T-helper 1 cell (primary cell): ENCODE results near the gene VBP1.
"Not testable (repeated sequence)": the region's sequence is repeated elsewhere in the genome, so short reads cannot be mapped to it uniquely, and the experiment has no call there.

Experiments
- DNase-seq, 5 donors: peaks; one replicate each; pipeline ENCODE4 v3.0.0-alpha.2; 2012 to 2020
- total RNA-seq, 4 donors: gene quantifications; one replicate each; lab custom pipeline; 2026; lab: John Stamatoyannopoulos, UW

The VBP1 gene
- 17.7 to 28.2 (median 24.3) reads per million in 4 donors for total RNA-seq

- peak; percentile 73 to 92 (median 82) for DNase-seq
These were observed at the start of gene VBP1 for GRCh38 chrX:155216179-155216939. Gene VBP1, plus strand, starts transcription at chrX:155216460. Its CDS starts 23 bp downstream, at chrX:155216483.

DNA sequence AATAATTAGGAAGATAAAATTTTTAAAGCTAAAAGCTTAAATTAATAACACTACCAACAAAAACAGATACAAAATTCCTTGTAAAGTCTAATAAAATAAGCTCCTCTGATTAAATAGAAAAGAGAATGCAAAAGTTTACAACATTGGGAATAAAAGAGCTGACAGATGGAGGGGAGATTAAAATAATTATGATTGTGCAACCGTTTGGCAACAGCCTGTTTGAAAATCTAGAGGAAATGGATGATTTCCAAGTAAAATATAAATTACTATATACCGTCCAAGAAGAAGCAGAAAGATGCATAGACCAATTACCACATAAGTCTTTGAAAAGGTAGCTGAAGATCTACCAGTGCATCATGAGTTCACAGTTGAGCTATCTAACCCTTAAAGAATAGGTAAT lies 46.4 kb upstream of the VBP1 start:
- no peak for DNase-seq

DNA sequence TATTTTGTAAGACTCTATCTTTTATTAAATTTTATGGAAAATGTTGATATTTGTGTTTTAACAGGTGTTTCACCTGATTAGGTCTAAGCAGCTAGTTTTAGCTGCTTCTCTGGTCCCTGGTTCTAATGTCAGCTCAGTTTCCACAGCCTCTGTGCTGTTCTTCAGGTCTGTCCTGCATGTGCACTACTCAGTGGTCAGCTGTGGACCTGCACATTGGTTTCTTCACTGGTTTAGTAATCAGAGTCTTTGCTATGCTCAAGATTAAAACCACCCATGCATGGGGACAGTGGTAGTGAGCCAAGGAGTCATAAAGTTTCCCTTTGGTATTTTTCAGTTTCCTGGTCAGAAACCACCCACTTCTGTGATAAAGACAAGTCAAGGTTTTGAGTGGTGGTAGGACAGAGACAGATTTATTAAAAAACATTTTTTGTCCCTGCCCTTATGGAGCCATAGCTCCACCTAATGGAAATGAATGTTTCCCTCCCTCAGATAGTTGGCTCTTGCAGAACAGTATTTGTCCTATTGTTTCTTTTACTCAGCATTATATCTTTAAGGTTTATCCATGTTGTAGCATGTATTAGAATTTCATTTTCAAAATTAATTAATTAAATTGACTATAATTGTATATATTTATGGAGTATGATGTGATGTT lies 36.8 kb upstream of the VBP1 start:
- DNase-seq = no peak

DNA sequence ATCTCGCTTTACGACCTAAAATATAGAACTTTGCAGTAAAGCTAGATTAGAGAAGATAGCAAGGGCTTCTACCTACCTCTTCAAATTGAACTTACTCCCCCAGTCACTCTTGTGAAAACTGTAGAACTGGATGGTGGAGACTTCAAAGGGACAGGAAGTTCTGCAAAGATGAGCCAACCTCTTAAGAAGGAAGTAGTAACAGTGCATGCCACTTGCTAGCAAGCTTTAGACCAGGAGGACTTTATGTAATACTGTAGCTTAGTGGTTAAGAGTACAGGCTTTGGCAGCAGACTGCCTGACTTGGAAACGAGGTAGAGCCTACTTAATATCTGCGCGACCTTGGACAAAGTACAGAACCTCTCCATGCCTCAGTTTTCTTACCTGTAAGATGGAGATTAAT lies 27.5 kb upstream of the VBP1 start:
- peak in 3 of 5 donors; percentile 1 to 75 (median 8) for DNase-seq

GRCh38 chrX:155211208-155211607 lies 5.1 kb upstream of the VBP1 start:
- no peak for DNase-seq

DNA sequence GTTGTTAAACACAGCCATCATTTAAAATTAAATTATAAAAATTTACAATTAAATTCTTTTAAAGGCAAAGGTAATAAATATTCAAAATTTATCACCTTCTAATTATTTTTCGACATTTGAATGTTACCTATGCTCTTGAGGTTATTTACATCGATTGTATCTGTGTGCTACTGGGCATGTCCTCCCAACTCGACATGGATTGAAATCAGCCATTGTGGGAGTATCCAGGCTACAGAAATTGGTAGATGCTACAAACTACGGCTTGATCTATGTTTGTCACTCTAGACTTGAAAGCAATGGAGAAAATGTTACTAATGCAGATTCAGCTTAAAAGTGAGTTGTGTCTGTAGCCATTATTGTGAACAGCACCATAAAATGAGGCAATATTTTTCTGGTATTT lies 2.5 kb upstream of the VBP1 start:
- no peak for DNase-seq

DNA sequence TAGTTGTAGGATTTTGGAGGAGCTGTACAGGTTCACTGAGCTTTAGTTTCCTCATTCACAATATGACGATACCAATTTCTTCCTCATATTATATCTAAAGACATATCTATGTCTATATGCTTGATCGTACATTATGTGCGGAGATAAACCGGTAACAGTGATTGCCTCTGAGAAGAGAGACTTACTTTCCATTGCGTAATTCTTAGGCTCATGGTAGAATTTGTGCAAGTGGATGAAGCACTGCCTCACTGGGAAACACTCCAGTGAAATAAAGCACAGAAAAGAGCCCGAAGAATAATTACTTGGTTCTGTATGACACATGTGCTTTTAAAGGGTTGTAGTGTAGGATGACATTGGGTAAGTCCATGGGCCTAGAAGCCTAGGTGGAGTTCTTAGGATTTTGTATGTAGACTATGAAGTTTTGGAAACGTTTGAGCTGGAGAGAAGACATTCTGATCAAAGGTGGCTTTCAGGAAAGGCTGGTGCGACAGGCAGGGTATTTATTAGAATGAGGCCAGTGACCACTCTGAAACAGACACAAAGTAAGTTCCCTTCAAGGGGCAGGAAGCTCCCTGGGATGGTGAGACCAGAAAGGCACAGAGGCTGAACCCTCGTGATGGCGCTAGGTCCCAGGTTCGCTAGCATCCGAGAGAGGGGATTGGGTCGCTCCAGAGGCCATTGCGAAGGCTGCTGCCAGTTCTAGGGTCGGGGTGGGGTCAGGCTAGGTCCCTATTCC lies 649 bp upstream of the VBP1 start:
- DNase-seq = no peak

DNA sequence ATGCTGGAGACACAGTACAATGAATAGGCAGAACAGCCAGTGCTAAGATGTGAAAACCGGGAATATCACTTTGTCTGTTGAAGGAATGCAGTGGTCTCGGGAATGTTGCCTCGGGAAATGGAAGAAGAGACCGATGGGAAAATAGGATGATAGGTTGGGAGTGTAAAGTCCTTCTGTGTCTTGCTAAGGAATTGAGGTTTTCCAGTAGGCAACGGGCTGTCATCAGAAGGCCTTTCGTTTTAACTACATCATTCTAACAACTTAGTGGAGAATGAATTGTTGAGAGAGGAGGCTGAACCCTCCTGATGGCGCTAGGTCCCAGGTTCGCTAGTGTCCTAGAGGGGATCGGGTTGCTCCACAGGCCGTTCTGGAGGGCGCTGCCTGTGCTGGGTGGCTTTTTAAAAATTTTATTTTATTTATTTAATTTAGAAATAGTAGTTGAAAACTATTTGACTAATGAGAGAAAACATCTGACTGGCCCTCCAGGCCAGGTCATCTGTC lies 730 bp downstream of the VBP1 start:
- DNase-seq = no peak

DNA sequence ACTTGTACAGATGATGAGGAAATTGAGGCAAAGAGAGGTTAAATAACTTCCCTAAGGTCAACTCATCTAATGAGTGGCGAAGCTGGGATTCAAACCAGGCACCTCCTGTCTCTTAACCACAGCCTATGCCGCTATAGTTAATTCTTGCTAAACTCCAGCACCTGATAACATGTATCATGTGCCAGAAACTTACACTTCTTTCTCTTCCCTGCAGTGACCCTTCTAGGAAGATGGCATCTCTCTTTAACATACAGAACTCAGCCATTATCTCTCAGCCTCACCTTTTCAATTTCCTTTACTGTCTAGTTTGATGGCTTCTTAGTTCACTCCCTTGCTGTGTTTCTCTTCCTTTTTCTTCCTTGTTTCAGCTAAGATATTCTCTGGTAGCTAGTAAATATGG lies 2.5 kb downstream of the VBP1 start:
- DNase-seq = no peak

GRCh38 chrX:155221351-155221750 lies 5.1 kb downstream of the VBP1 start:
- no peak for DNase-seq

GRCh38 chrX:155223746-155224145 lies 7.5 kb downstream of the VBP1 start:
- not testable (repeated sequence) for DNase-seq

DNA sequence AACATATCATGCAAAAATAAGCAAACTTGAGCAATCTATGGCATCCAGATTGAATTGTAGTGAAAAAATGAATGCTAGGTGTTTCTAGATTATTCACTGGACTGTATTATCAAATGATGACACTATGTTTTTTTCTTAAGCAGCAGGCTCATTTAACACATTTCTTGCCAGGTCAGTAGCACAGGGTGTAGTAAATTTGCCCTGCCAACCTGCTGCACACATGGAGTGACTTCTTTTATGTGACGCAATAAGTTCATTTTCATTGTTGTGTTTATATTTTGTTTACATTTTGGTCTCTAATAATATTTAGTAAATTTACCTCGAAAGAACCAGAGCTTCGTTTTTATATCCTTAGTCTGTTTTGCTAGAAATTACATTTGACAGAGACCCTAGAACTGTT lies 9.5 kb downstream of the VBP1 start:
- DNase-seq = no peak

DNA sequence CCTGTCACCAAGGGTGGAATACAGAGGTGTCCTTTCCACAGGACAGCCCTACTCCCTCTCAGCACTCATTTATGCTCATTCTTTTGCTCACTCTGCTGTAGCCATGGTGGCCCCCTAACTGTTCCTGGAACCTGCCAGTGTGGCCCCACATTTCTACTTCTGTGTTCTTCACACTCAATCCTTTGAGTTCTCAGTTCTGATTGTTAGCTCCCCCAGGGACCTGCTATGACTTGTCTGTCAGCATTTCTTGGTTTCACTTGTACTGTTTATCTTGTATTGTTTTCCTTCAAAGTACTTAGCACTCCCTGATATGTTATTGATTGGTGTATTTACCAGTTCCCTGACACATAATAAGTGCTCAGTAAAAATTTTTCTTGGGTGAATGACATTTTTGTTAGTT lies 14.9 kb downstream of the VBP1 start:
- peak in 1 of 5 donors; percentile 8 for DNase-seq

- no peak for DNase-seq
These were observed 19.6 kb downstream of the VBP1 start for GRCh38 chrX:155235891-155236290.

DNA sequence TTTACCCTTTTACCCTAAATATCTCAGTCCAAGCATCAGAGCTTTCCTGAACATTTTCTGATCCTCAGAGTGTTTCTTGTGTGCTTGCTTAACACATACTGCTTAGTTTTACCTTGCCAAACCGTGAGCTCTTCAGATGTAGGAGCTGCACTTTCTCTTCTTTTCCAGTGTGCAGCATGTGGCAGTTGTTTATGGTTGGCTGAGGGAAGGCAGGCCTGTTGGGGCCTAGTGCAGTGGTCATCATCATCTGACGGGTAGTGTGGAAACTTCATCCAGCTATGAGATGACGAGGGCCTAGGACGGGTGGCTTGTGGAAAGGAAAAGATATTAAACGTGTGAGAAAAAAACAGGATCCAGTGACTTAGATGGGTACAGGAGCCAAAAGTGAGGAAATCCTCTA lies 21.5 kb downstream of the VBP1 start:
- no peak for DNase-seq

- DNase-seq = no peak
These were observed 26.0 kb downstream of the VBP1 start for GRCh38 chrX:155242300-155242699.

GRCh38 chrX:155246748-155247147 lies 30.5 kb downstream of the VBP1 start:
- no peak for DNase-seq

GRCh38 chrX:155247497-155247896 lies 31.2 kb downstream of the VBP1 start:
- DNase-seq = no peak

- no peak for DNase-seq
These were observed 35.1 kb downstream of the VBP1 start for GRCh38 chrX:155251391-155251790.

DNA sequence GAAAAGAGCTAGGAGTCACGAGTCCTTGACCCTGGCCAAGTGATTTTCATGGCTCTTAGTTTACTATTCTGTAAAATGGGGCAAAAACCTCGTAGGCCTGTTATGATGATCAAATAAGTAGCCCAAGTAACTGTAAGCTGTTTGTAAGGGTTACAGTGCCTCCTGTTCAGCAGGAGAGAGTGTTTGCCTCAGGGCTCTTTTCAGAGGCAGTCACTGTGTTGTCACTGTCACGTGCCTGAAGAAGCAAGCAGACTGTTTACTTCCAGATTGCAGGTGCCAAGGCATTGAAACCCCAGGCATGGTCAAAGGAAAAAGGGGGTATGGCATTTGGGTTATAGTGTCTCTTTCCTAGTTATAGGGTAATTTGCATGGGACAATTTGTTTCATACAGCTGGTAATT lies 43.5 kb downstream of the VBP1 start:
- DNase-seq = no peak

DNA sequence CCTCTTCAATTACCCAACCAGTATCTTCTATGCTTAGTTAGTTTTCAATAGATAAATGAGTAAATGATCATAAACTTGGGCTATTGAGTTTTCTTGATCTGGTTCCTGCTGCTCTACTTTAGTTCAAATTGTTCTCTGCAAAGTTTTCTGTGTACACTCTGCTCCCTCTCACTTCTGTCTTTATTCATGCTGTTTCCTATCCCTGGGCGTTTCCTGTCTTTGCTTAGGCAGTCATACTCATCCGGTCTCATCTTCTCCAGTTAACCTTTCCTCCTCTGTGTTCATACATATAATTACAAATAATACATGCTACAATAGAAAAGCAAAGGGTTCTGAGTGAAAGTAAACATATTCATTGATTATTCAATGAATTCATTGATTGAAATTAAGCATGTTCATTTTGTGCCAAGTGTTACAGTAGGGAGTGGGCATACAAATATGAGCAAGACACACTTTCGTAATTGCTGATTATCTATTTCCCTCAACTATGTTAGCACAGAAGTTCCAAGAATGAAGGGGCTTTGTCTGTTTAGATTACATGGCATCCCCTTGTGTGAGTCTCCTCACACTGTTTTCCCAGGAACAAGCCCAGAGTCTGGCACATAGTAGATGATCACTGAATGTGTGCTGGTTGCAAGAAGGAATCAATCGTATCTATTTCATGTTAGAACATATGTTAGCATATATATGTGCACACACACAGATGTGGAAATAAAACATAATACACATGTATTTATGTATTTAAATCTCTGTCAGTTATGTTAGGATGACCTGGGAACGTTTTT lies 46.9 kb downstream of the VBP1 start:
- DNase-seq = peak in 1 of 5 donors; percentile 23

GRCh38 chrX:155263854-155264628 lies 47.8 kb downstream of the VBP1 start, which contains the start of gene RAB39B:
Gene RAB39B, minus strand, starts transcription at chrX:155264491. Its CDS starts 203 bp downstream, at chrX:155264288.
- DNase-seq = peak; percentile 35 to 78 (median 55)
